ENCODE measurements around the gene C18orf32.
"Not testable (repeated sequence)": the region's sequence is repeated elsewhere in the genome, so short reads cannot be mapped to it uniquely, and the experiment has no call there.

C18orf32 gene
- total RNA-seq: 3.7 to 14.5 (median 5.8) reads per million in 3 experiments

DNA sequence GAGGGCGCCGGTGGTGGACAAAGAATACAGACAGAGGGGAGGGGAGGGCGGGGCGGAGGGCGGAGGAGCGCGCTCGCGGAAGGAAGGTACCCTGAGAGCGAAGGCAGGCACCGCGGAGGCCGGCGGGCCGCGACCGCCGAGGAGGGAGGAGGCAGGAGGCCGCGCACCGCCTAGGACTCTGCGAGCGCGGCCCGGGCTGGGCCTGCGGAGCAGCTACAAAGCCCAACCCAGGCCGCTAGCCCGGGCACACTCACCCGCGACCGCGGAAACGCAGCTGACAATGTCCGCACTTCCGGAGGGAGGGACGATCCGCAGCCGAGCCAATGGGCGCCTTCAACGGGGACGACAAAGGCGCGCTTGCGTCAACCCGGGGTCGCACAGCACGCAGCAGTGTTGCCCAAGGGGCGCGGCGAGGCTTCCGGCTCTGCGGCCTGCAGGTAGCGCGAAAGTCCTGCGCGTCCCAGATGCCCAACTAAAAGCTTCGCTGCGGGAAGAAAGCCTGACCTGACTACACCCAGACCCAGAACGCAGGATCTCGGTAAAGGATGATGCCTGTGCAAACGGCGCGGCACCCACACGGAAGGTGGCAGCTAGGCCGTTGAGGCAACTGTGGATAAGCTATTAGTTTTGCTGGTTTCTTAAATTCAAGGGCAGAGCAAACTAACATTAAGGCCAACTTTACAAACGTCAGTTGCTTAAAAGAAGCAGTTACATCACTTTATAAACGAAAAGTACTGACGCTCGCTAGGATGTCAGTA, at the start of gene C18orf32:
Gene C18orf32, minus strand, starts transcription at position 282 of the 758 bp plus-strand sequence. CDS start 3,486 bp downstream, outside the sequence.
- DNase-seq: peak; percentile 95

GRCh38 chr18:49534846-49535601, 48.0 kb upstream of the C18orf32 start:
- DNase-seq: no peak

DNA sequence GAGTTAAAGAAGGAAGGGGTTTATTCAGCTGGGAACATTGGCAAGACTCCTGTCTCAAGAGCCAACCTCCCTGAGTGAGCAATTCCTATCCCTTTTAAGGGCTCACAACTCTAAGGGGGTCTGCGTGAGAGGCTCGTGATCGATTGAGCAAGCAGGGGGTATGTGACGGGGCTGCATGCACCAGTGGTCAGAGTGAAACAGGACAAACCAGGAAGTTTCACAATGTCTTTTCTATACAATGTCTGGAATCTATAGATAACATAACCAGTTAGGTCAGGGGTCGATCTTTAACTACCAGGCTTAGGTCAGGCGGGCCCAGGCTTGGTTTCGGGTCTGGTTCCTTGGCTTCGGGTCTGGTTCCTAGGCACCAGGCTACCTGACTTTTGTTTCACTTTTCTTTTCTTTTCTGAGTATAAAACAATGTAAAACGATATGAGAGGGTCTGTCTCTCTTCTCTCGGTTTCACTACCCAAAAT, 44.7 kb upstream of the C18orf32 start:
- no peak for DNase-seq

- no peak for DNase-seq
These were observed 42.6 kb upstream of the C18orf32 start for GRCh38 chr18:49529596-49529995.

DNA sequence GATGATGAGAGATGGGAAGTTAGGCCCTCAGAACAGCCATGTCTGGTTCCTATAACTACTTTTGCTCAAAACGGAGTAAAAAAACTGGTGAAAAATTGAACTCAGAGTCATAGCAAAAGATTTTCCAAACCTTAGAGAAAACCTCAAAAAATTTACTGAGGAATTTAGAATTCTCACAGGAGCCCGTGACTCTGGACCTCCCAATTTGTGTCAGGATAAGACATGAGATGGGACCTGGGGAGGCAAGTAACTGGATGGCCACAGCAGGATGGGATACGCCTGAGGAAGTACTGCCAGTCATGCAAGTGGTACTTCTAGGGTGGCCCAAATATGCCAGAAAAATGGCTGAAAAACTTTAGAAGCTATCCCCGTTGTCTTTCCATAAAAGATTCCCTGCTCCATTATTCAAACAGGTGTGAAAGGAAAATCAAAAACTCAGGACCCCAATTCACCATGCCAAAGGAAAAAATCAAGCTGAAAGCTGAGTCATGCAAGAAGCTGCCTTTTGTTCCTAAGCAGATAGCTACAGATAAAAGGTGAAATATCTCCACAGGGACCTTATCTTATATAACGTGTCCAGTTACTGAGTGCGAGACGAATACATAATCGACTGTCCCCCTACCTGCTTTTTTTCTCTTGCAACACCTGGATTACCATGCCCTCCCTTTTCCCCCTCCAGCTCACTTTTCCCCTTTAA, 40.7 kb upstream of the C18orf32 start:
- no peak for DNase-seq

DNA sequence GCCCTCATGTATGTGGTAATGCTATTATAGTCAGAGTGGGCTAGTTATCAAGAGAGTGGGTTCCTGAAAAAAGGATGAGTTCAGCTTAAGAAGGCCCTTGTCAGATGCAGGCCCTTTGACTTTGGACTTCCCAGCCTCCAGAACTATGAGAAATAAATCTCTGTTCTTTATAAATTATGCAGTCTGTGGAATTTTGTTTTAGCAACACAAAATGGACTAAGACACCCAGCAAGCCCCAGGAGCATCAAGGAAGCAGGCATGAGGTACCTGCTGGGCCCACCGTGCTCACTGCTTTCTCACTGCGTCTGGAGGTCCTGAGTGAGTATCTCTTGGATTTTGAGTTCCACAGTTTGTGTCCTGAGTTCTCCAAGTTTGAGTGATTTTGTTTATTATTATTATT, 38.9 kb upstream of the C18orf32 start:
- no peak for DNase-seq

DNA sequence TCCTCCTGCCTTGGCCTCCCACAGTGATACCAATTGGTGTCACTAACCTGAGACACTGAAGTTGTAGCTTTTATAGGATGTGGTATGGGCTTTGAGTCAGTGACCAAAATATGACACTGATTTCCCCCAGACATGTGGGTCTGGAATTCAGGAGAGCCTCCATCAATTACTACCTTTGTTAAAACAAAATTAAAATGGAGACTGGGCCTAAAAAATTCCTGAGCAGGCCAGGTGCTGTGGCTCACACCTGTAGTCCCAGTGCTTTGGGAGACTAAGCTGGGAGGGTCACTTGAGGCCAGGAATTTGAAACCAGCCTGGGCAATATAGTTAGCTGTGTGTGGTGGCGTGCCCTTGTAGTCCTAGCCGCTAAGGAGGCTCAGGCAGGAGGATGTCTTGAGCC, 37.9 kb upstream of the C18orf32 start:
- no peak for DNase-seq

- no peak for DNase-seq
These were observed 37.3 kb upstream of the C18orf32 start for GRCh38 chr18:49524349-49524748.

GRCh38 chr18:49523580-49524093, 36.6 kb upstream of the C18orf32 start:
- not testable (repeated sequence) for DNase-seq

DNA sequence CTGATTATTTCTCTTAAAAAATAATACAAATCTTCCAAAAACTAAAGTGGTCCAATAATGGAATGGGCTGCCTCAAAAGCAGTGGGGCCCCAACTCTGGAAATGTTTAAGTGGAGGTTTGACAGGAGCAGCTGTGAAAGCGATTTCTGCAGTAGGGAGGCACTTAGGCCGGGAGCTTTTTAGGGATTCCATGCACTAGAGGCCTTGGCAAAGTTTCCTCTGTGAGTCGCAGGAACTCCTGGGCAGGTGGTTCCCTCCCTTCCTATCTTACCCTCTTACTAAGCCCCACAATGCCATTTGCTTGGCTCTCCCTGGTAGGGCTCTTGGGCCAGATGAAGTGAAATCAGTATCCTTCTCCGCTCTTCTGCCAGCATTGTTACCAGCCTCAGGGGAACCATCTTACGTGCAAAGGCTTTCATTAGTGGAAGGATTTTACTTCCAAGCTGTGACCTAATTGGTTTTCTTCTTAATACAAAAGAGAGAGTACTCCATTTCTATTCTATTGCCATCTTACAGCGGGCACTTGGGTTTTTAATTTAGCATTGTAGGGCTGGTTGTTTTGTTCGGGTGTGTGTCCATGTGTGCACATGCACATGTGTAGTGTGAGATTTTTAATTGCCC, 34.3 kb upstream of the C18orf32 start:
- no peak for DNase-seq

DNA sequence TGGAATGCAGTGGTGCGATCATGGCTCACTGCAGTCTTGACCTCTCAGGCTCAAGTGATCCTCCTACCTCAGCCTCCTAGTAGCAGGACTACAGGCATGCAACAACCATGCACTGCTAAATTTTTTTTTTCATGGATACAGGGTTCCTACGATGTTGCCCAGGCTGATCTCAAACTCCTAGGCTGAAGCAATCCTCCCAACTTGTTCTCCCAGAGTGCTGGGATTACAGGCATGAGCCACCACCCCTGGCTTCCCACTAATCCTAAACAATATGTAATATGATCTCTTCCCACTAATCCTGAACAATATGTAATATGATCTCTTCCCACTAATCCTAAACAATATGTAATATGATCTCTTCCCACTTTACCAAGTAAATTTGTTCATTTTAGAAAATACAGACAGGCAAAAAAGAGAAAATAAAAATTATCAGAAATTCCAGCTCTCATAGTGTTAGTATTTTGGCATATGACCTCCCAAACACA, 33.7 kb upstream of the C18orf32 start:
- no peak for DNase-seq

GRCh38 chr18:49519101-49519971, 32.3 kb upstream of the C18orf32 start:
- no peak for DNase-seq

DNA sequence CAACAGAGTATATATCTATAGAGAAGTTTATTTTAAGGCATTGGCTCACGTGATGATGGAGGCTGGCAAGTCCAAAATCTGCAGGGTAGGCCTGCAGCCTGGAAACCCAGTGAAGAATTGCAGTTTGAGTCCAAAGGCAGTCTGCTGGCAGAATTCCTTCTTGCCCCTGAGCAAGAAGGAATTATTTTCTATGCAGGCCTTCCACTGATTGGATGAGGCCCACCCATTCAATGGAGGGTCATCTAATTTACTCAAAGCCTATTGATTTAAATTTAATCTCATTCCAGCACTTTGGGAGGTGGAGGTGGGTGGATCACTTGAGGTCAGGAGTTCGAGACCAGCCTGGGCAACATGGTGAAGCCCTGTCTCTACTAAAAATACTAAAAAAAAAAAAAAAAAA, 30.4 kb upstream of the C18orf32 start:
- DNase-seq: no peak

DNA sequence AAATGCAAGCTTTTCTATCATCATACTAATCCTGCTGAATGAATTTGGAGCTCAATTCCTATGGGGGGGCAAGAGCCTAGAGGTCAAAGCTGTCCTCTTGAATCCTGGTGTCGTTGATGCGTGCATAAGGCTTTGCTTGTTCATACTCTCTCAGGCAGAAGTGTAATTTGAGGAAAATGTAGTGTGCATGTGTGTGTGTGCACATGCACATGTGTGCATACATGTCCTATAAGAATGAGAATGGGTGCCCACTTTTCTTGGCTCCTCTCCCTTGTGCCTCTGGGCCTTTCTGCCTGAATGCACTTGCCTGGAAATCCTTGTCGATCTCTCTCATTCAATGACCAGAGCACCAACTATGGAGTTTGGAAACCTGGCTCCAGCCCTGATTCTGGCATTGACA, 28.5 kb upstream of the C18orf32 start:
- no peak for DNase-seq

GRCh38 chr18:49515003-49515402, 28.0 kb upstream of the C18orf32 start:
- not testable (repeated sequence) for DNase-seq

DNA sequence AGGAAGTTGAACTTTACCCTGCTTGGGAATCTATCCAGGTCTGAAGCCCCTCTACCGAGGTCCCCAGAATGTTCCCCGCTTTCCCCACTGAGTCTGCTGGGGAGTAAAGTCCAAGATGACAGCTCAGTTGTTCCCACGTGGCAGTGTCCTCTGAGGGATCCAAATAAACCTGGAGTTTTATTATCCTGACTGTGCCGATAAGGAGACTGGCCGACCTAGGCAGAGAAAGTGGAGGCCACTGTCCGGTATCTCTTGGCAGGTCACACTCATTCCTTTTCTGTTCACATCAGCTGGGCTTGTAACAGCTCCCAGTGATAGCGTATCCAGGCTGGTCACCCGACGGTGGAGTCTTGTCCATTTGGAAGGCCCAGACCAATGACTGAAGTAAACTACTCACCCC, 27.5 kb upstream of the C18orf32 start:
- no peak for DNase-seq

DNA sequence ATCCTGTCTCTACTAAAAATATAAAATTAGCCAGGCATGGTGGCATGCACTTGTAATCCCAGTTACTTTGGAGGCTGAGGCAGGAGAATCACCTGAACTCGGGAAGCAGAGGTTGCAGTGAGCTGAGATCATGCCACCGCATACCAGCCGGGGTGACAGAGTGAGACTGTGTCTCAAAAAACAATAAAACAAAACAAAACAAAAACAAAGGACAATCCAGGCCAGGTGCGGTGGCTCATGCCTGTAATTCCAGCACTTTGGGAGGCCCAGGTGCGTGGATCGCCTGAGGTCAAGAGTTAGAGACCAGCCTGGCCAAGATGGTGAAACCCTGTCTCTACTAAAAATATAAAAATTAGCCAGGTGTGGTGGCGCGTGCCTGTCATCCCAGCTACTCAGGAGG, 25.8 kb upstream of the C18orf32 start:
- DNase-seq: not testable (repeated sequence)

- peak; percentile 37 for DNase-seq
These were observed 23.5 kb upstream of the C18orf32 start for GRCh38 chr18:49510393-49511115.

DNA sequence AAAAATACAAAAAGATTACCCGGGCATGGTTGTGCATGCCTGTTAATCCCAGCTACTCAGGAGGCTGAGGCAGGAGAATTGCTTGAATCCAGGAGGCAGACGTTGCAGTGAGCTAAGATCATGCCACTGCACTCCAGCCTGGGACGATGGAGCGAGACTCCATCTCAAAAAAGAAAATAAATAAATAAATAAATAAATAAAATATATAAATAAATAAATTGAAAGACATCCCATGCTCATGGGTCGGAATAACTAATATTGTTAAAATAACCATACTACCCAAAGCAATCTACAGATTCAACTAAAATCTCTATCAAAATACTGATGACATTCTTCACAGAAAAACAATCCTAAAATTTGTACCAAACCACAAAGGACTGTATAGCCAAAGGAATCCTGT, 19.4 kb upstream of the C18orf32 start:
- DNase-seq: not testable (repeated sequence)

DNA sequence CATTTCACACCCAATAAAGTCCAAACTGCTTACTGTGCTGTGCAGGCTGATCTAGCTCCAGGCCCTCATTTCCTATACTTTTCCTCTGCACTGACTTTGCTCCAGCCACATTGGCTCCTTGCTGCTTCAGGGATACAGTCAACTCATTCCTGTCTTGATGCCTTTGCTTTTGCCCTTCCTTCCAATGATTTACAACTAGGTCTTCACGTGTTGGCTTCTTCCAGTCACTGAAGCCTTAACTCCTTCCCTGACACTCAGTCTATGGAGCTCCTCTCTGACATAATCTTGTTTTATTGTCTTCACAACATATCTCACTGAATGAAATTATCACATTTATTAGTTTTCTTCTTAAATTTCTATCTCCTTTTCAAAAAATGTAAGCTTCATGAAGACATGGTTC, 16.9 kb upstream of the C18orf32 start:
- DNase-seq: no peak

Measured in central memory CD4-positive, alpha-beta T cell (primary cell).